Chondrocyte (in vitro differentiated cells): ENCODE measurements around the gene UMODL1. TPM values are rescaled to one million over a fixed set of nuclear protein-coding genes. Genes with fewer than 3 reads are reported as not detected.

ENCODE experiments used
- DNase-seq: peaks from one replicate; pipeline ENCODE4 v3.0.0; 2021; ENCODE audit warnings: mixed read lengths, low spot score
- H3K27ac Mint-ChIP-seq: one replicate; pipeline ENCODE4 v1.8.0; 2021; ENCODE audit warnings: mild to moderate bottlenecking, moderate library complexity, mixed read lengths; ENCODE audit not compliant: unreplicated experiment
- H3K27me3 Mint-ChIP-seq: 2 replicates; pipeline ENCODE4 v1.8.0; 2021; ENCODE audit warnings: low read depth, mixed read lengths
- H3K36me3 Mint-ChIP-seq: 2 replicates; pipeline ENCODE4 v1.8.0; 2021; ENCODE audit warnings: low read depth, mixed read lengths
- H3K4me1 Mint-ChIP-seq: 2 replicates; pipeline ENCODE4 v1.8.0; 2021; ENCODE audit warnings: low read depth, mild to moderate bottlenecking, mixed read lengths
- H3K4me3 Mint-ChIP-seq: one replicate; pipeline ENCODE4 v1.8.0; 2021; ENCODE audit warnings: mild to moderate bottlenecking, moderate library complexity, mixed read lengths; ENCODE audit not compliant: unreplicated experiment
- H3K9me3 Mint-ChIP-seq: 2 replicates; pipeline ENCODE4 v1.8.0; 2021; ENCODE audit warnings: low read depth, mixed read lengths
- CTCF ChIP-seq: fragments of 200-600 bp; sonication (generic); IDR thresholded peaks from 2 replicates; pipeline ENCODE4 v1.5.0; 2021; ENCODE audit warnings: antibody characterized with exemption, mild to moderate bottlenecking, moderate library complexity
- total RNA-seq: library from RNA; stranded (reverse); gene quantifications from 3 replicates; pipeline ENCODE4 v1.2.1, GENCODE V29; 2021

Gene UMODL1
- total RNA-seq, 1 donor from 2014 or later = not detected

- no peak for DNase-seq
- H3K27me3 Mint-ChIP-seq = peaks cover 23% of the 10 kb centered on the region
- TF ChIP-seq CTCF = no peak
- no peak overlapping the region for H3K27ac Mint-ChIP-seq
- no peaks in the 10 kb centered on the region for H3K36me3 Mint-ChIP-seq
- H3K4me1 Mint-ChIP-seq = peaks cover 28% of the 10 kb centered on the region
- no peaks in the 10 kb centered on the region for H3K9me3 Mint-ChIP-seq
- H3K4me3 Mint-ChIP-seq = no peak overlapping the region
These were observed 49.9 kb downstream of the UMODL1 start for GRCh38 chr21:42120903-42121535.

- H3K36me3 Mint-ChIP-seq = no peaks in the 10 kb centered on the region
- no peak for DNase-seq
- no peaks in the 10 kb centered on the region for H3K9me3 Mint-ChIP-seq
- no peak overlapping the region for H3K4me3 Mint-ChIP-seq
- H3K27me3 Mint-ChIP-seq = peaks cover 23% of the 10 kb centered on the region
- H3K27ac Mint-ChIP-seq = no peak overlapping the region
- peaks cover 24% of the 10 kb centered on the region for H3K4me1 Mint-ChIP-seq
- TF ChIP-seq CTCF = no peak
These were observed 50.7 kb downstream of the UMODL1 start for GRCh38 chr21:42121794-42122193.

- H3K36me3 Mint-ChIP-seq = no peaks in the 10 kb centered on the region
- DNase-seq = no peak
- TF ChIP-seq CTCF = no peak
- peaks cover 18% of the 10 kb centered on the region for H3K4me1 Mint-ChIP-seq
- no peak overlapping the region for H3K27ac Mint-ChIP-seq
- H3K27me3 Mint-ChIP-seq = peaks cover 23% of the 10 kb centered on the region
- H3K9me3 Mint-ChIP-seq = no peaks in the 10 kb centered on the region
- no peak overlapping the region for H3K4me3 Mint-ChIP-seq
These were observed 51.3 kb downstream of the UMODL1 start for GRCh38 chr21:42122398-42122797.

- Mint-ChIP-seq H3K27ac (no peak overlapping the region), H3K27me3 (peaks cover 23% of the 10 kb centered on the region), H3K4me1 (peaks cover 15% of the 10 kb centered on the region), H3K9me3 (no peaks in the 10 kb centered on the region), H3K4me3 (no peak overlapping the region), H3K36me3 (no peaks in the 10 kb centered on the region)
- DNase-seq = no peak
- no peak for TF ChIP-seq CTCF
These were observed 51.7 kb downstream of the UMODL1 start for GRCh38 chr21:42122808-42123207.

GRCh38 chr21:42123219-42123908 lies 52.2 kb downstream of the UMODL1 start:
- Mint-ChIP-seq H3K36me3 (no peaks in the 10 kb centered on the region), H3K4me3 (no peak overlapping the region)
- no peak for TF ChIP-seq CTCF

More at GRCh38 chr21:42123219-42123908, 52.2 kb downstream of the UMODL1 start:
- Mint-ChIP-seq H3K9me3 (no peaks in the 10 kb centered on the region), H3K4me1 (peaks cover 15% of the 10 kb centered on the region), H3K27ac (no peak overlapping the region), H3K27me3 (peaks cover 21% of the 10 kb centered on the region)
- DNase-seq = no peak
